GM23248 (cell line): Measurements from ENCODE around the gene NUP133. TPM values are rescaled to one million over a fixed set of nuclear protein-coding genes. Genes with fewer than 3 reads are reported as not detected.
"Not testable (repeated sequence)": the region's sequence is repeated elsewhere in the genome, so short reads cannot be mapped to it uniquely, and the experiment has no call there.

ENCODE experiments used
- DNase-seq: peaks from one replicate; pipeline ENCODE4 v3.0.0-alpha.2; 2015
- H2AFZ ChIP-seq: fragments of 200-600 bp; sonication (generic); 2 replicates; pipeline ENCODE4 v1.6.1; 2016; ENCODE audit warnings: antibody characterized with exemption
- H3F3A ChIP-seq: fragments of 200-600 bp; sonication (generic); 2 replicates; pipeline ENCODE4 v1.6.1; 2016; ENCODE audit warnings: mild to moderate bottlenecking, antibody characterized with exemption, mixed run types; ENCODE audit not compliant: insufficient read depth
- H3K27ac ChIP-seq: fragments of 200-600 bp; sonication (generic); 2 replicates; pipeline ENCODE4 v1.5.1; 2016; ENCODE audit warnings: mild to moderate bottlenecking
- H3K27me3 ChIP-seq: fragments of 200-600 bp; sonication (generic); replicated peaks from 2 replicates; pipeline ENCODE4 v1.6.1; 2016; ENCODE audit warnings: mild to moderate bottlenecking; ENCODE audit not compliant: insufficient read depth
- H3K36me3 ChIP-seq: fragments of 200-600 bp; sonication (generic); 2 replicates; pipeline ENCODE4 v1.6.1; 2016; ENCODE audit warnings: low read depth, mild to moderate bottlenecking
- H3K4me1 ChIP-seq: fragments of 200-600 bp; sonication (generic); 2 replicates; pipeline ENCODE4 v1.6.1; 2016; ENCODE audit warnings: mild to moderate bottlenecking; ENCODE audit not compliant: insufficient read depth
- H3K4me2 ChIP-seq: fragments of 200-600 bp; sonication (generic); one replicate; pipeline ENCODE4 v1.6.1; 2016; ENCODE audit warnings: mild to moderate bottlenecking; ENCODE audit not compliant: unreplicated experiment
- H3K4me3 ChIP-seq: fragments of 200-600 bp; sonication (generic); 2 replicates; pipeline ENCODE4 v1.5.1; 2016; ENCODE audit warnings: mild to moderate bottlenecking
- H3K79me2 ChIP-seq: fragments of 200-600 bp; sonication (generic); 2 replicates; pipeline ENCODE4 v1.6.1; 2016; ENCODE audit warnings: mild to moderate bottlenecking; ENCODE audit not compliant: insufficient read depth
- H3K9ac ChIP-seq: fragments of 200-600 bp; sonication (generic); 2 replicates; pipeline ENCODE4 v1.6.1; 2016; ENCODE audit warnings: mild to moderate bottlenecking
- H3K9me2 ChIP-seq: fragments of 200-600 bp; sonication (generic); 2 replicates; pipeline ENCODE4 v1.6.1; 2016; ENCODE audit warnings: mixed run types, mild to moderate bottlenecking, moderate library complexity; ENCODE audit not compliant: insufficient read depth
- H3K9me3 ChIP-seq: fragments of 200-600 bp; sonication (generic); one replicate; pipeline ENCODE4 v1.6.1; 2017; ENCODE audit warnings: low read depth
- H4K20me1 ChIP-seq: fragments of 200-600 bp; sonication (generic); 2 replicates; pipeline ENCODE4 v1.6.0; 2016; ENCODE audit not compliant: insufficient read depth
- EZH2 ChIP-seq: fragments of 200-600 bp; sonication (generic); IDR thresholded peaks from 2 replicates; pipeline ENCODE4 v1.6.1; 2018; ENCODE audit warnings: antibody characterized with exemption, mild to moderate bottlenecking; ENCODE audit not compliant: insufficient read depth, poor library complexity, severe bottlenecking
- EZH2phosphoT487 ChIP-seq: fragments of 200-600 bp; sonication (generic); IDR thresholded peaks from 2 replicates; pipeline ENCODE4 v1.6.1; 2018; ENCODE audit warnings: antibody characterized with exemption, moderate library complexity, mild to moderate bottlenecking, low read depth; ENCODE audit not compliant: insufficient read depth
- WGBS, 2 experiments: methylation state at CpG; one replicate each; pipeline ENCODE4 v1.1.6; 2015 to 2017; ENCODE audit warnings: low lambda C conversion rate in 2 of 2, low coverage in 1 of 2; ENCODE audit errors: missing lambda C conversion rate in 2 of 2; 5-methylcytosine and 5-hydroxymethylcytosine counted together
- in situ Hi-C: fragments of 300-500 bp; cut with MboI; formaldehyde crosslinking; loops from 2 replicates; pipeline ENCODE4 v1.15.0; 2020
- polyA plus RNA-seq: library from polyadenylated mRNA; unstranded; fragments of >200 nt; fragmentation: Nextera tagmentation; extraction: Ambion mirVana; gene quantifications from 2 replicates; pipeline ENCODE4 v1.2.1, GENCODE V29; 2016
- total RNA-seq: library from RNA; depleted of rRNA; stranded (reverse); fragments of >200 nt; shearing (Covaris generic); gene quantifications from 2 replicates; pipeline ENCODE4 v1.2.3, GENCODE V29; 2014

The NUP133 gene
- total and polyA plus RNA-seq, 2 experiments from 2014 or later, result 16.7 to 29.1 TPM

DNA sequence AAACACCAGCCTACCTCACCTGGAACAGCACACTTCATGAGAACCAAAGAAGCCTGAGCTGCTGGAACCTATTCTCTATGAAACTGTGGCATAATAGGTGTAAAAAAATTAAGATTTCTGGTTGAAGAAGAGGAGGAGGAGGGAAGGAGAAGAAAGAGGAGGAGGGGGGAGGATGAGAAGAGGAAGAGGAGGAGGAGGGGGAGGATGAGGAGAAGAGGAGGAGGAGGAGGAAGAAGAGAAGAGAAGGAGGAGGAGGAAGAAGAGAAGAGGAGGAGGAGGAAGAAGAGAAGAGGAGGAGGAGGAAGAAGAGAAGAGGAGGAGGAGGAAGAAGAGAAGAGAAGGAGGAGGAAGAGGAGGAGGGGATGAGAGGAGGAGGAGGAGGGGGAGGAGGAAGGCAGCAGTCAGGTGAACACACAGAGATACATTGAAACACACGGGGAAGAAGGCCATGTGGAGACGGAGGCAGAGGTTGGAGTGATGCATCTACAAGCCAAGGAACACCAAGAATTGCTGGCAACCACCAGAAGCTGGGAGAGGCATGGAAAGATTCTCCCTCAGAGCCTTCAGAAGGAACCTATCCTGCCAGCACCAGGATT is 82.5 kb downstream of the NUP133 start:
- 3 to 7% methylated on average over 2 of the region's 2 CpGs for WGBS, 2 experiments
- H3K4me1 ChIP-seq, result no peaks in the 10 kb centered on the region
- TF ChIP-seq EZH2phosphoT487, result no peak
- no peak for TF ChIP-seq EZH2

DNA sequence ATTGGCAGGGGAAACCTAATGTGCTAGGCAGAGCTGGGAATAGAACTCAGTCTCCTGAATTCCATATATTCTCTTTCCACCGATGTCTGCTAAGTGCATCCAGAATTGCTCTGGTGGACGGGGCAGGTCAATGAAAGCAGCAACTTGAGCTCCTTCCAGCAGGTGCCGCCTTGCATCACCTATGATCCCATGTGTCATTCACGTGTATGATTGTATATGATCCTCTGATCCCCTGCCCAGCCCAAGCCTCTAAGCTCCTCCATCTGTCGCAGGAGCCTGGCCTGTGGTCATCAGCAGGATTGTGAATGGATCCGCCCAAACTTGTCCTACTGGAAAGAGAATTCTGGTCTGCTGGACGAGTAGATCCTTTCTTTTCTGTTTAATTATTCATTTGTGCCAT is 87.4 kb downstream of the NUP133 start:
- no peaks in the 10 kb centered on the region for H3K9me3 ChIP-seq
- no peaks in the 10 kb centered on the region for H3K4me1 ChIP-seq
- H3K27ac ChIP-seq, result no peak overlapping the region
- H3K4me3 ChIP-seq, result no peak overlapping the region
- H2AFZ ChIP-seq, result no peak overlapping the region
- H3K9me2 ChIP-seq, result no peaks in the 10 kb centered on the region
- no peak for DNase-seq
- no peaks in the 10 kb centered on the region for H4K20me1 ChIP-seq
- in situ Hi-C loops, result no loop called here
- H3K4me2 ChIP-seq, result no peak overlapping the region
- H3F3A ChIP-seq, result no peaks in the 10 kb centered on the region
- no peak overlapping the region for H3K9ac ChIP-seq
- no peaks in the 10 kb centered on the region for H3K79me2 ChIP-seq
- 41 to 42% methylated on average over 7 of the region's 7 CpGs for WGBS, 2 experiments
- TF ChIP-seq EZH2phosphoT487 (no peak), EZH2 (no peak)
- no peaks in the 10 kb centered on the region for H3K27me3 ChIP-seq
- no peaks in the 10 kb centered on the region for H3K36me3 ChIP-seq

More for the DNA sequence above, 82.5 kb downstream of the NUP133 start:
- Histone ChIP-seq H3K36me3 (no peaks in the 10 kb centered on the region), H3K4me3 (no peak overlapping the region), H3K4me2 (no peak overlapping the region), H3K9me2 (no peaks in the 10 kb centered on the region), H4K20me1 (no peaks in the 10 kb centered on the region), H3K9me3 (no peaks in the 10 kb centered on the region), H3K27me3 (peaks cover 24% of the 10 kb centered on the region), H3F3A (no peaks in the 10 kb centered on the region), H3K9ac (no peak overlapping the region), H3K79me2 (no peaks in the 10 kb centered on the region), H2AFZ (no peak overlapping the region), H3K27ac (no peak overlapping the region)
- DNase-seq, result no peak
- in situ Hi-C loops, result no loop called here

DNA sequence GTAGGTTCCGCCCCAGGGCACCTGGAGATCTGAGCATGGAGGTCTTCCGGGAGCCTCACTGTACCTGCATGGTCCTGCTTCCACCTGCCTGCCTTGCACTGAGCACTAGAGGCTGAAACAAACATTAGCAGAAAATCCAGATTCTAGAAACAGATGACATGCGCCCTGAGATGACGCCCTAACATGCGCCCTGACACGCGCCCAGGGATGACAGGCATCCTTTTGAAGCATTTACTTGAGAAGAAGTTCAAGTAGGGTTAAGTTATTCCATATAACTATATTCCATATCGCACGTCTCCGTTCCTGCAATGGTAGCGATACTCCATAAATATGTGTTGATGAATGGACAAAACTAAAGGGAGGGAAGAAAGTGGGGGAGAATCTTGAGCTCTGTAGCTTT is 87.9 kb downstream of the NUP133 start:
- no peak overlapping the region for H3K4me2 ChIP-seq
- no peak for TF ChIP-seq EZH2

DNA sequence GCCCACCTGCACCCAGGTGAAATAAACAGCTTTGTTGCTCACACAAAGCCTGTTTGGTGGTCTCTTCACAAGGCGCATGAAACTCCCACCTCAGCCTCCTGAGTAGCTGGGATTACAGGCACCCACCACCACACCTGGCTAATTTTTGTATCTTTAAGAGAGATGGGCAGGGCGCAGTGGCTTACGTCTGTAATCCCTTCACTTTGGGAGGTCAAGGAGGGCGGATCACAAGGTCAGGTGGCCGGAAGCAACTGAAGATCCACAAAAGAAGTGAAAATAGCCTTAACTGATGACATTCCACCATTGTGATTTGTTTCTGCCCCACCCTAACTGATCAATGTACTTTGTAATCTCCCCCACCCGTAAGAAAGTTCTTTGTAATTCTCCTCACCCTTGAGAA is 89.6 kb downstream of the NUP133 start:
- H3K4me3 ChIP-seq, DNase-seq, H3K36me3 ChIP-seq, in situ Hi-C loops, H3K4me2 ChIP-seq, H3K79me2 ChIP-seq, H3K9me3 ChIP-seq, H3K9ac ChIP-seq, H3K27me3 ChIP-seq, H3K4me1 ChIP-seq, H4K20me1 ChIP-seq, H3K9me2 ChIP-seq, H2AFZ ChIP-seq, H3K27ac ChIP-seq, H3F3A ChIP-seq: not testable (repeated sequence)
- 60 to 61% methylated on average over 6 of the region's 6 CpGs for WGBS, 2 experiments

More for the DNA sequence above, 87.9 kb downstream of the NUP133 start:
- in situ Hi-C loops, result no loop called here
- Histone ChIP-seq H3K9me3 (no peaks in the 10 kb centered on the region), H3K4me1 (no peaks in the 10 kb centered on the region), H3K4me3 (no peak overlapping the region), H3K9me2 (no peaks in the 10 kb centered on the region), H3K9ac (no peak overlapping the region), H2AFZ (no peak overlapping the region), H3K27ac (no peak overlapping the region), H3K79me2 (no peaks in the 10 kb centered on the region), H3K27me3 (no peaks in the 10 kb centered on the region), H3F3A (no peaks in the 10 kb centered on the region), H4K20me1 (no peaks in the 10 kb centered on the region), H3K36me3 (no peaks in the 10 kb centered on the region)
- no peak for DNase-seq
- 79 to 82% methylated on average over 11 of the region's 11 CpGs for WGBS, 2 experiments

DNA sequence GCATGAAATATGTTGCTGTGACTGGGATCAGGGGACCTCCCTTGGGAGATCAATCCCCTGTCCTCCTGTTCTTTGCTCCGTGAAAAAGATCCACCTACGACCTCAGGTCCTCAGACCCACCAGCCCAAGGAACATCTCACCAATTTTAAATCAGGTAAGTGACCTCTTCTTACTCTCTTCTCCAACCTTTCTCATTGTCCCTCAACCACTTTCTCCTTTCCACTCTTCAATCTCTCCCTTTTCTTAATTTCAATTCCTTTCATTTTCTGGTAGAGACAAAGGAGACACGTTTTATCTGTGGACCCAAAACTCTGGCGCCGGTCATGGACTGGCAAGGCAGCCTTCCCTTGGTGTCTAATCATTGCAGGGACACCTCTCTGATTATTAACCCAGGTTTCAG is 95.3 kb downstream of the NUP133 start:
- H3K27ac ChIP-seq, H3K9ac ChIP-seq, H2AFZ ChIP-seq, DNase-seq, H3K4me2 ChIP-seq, H3K9me2 ChIP-seq, H4K20me1 ChIP-seq, H3K4me1 ChIP-seq, H3K4me3 ChIP-seq, H3K79me2 ChIP-seq, H3K36me3 ChIP-seq, in situ Hi-C loops, H3F3A ChIP-seq, H3K9me3 ChIP-seq: not testable (repeated sequence)
- peaks cover 24% of the 10 kb centered on the region for H3K27me3 ChIP-seq
- 74% methylated on average over 5 of the region's 5 CpGs for WGBS, 2 experiments
